CD4-positive, alpha-beta T cell (primary cell): ENCODE data around the gene HIPK2. TPM values are rescaled to one million over a fixed set of nuclear protein-coding genes. Genes with fewer than 3 reads are reported as not detected.

Experiments used
- ATAC-seq: fragments of 200-7000 bp; cut with Tn5 transposase; one replicate; pipeline ENCODE4 v1.10.0; 2022; ENCODE audit warnings: mild to moderate bottlenecking; ENCODE audit not compliant: poor library complexity
- CTCF ChIA-PET: fragments of 350-600 bp; sonication (Branson Sonifier 250); formaldehyde crosslinking; loops from one replicate; lab custom pipeline; 2021; ENCODE audit warnings: antibody characterized with exemption, inconsistent platforms; lab: Charles Lee
- POLR2A ChIA-PET: fragments of 350-600 bp; sonication (Branson Sonifier 250); formaldehyde crosslinking; loops from one replicate; lab custom pipeline; 2021; ENCODE audit warnings: antibody characterized with exemption, inconsistent platforms; lab: Charles Lee
- DNase-seq, 14 experiments: peaks; one replicate each; pipeline ENCODE4 v3.0.0-alpha.2; 2013 to 2020; ENCODE audit warnings: mixed read lengths in 2 of 14
- H3K27ac ChIP-seq, 2 donors: one replicate each; pipeline versions ENCODE4 v1.5.1 to v1.7.0; 2013; ENCODE audit warnings: low read length in 2 of 2, low read depth in 1 of 2, mild to moderate bottlenecking in 1 of 2
- H3K27me3 ChIP-seq, 2 experiments: 1 replicate in 1 of 2; 2 replicates in 1 of 2; pipeline versions ENCODE4 v1.6.1 to v1.7.0; 2013; ENCODE audit warnings: low read length in 2 of 2, control low read depth in 1 of 2, mild to moderate bottlenecking in 1 of 2, moderate library complexity in 1 of 2; ENCODE audit not compliant: insufficient read depth in 2 of 2, control insufficient read depth in 1 of 2
- H3K36me3 ChIP-seq: one replicate; pipeline ENCODE4 v1.6.1; 2013; ENCODE audit warnings: low read length, control low read depth; ENCODE audit not compliant: insufficient read depth
- H3K4me1 ChIP-seq: one replicate; pipeline ENCODE4 v1.6.1; 2013; ENCODE audit warnings: low read length, control low read depth; ENCODE audit not compliant: insufficient read depth
- H3K4me3 ChIP-seq: one replicate; pipeline ENCODE4 v1.5.1; 2013; ENCODE audit warnings: mild to moderate bottlenecking, low read length, moderate library complexity
- H3K9me3 ChIP-seq, 2 experiments: 1 replicate in 1 of 2; 2 replicates in 1 of 2; pipeline versions ENCODE4 v1.6.1 to v1.7.0; 2013; ENCODE audit warnings: low read length in 2 of 2, mild to moderate bottlenecking in 2 of 2, control low read depth in 1 of 2, moderate library complexity in 1 of 2; ENCODE audit not compliant: control insufficient read depth in 1 of 2, insufficient read depth in 1 of 2
- H3K27ac Mint-ChIP-seq: one replicate; pipeline ENCODE4 v1.8.0; 2020; ENCODE audit warnings: mixed read lengths
- H3K27me3 Mint-ChIP-seq: one replicate; pipeline ENCODE4 v1.8.0; 2021; ENCODE audit warnings: mixed read lengths
- H3K36me3 Mint-ChIP-seq: one replicate; pipeline ENCODE4 v1.8.0; 2021; ENCODE audit warnings: low read depth, mixed read lengths
- H3K4me1 Mint-ChIP-seq: one replicate; pipeline ENCODE4 v1.8.0; 2021; ENCODE audit warnings: low read depth, mixed read lengths
- H3K4me3 Mint-ChIP-seq: one replicate; pipeline ENCODE4 v1.8.0; 2020; ENCODE audit warnings: mild to moderate bottlenecking, mixed read lengths
- H3K9me3 Mint-ChIP-seq: one replicate; pipeline ENCODE4 v1.8.0; 2020; ENCODE audit warnings: mixed read lengths
- intact Hi-C, 2 experiments: fragments of 100-400 bp; cut with DNase I in 1 of 2; cut with micrococcal nuclease in 1 of 2; formaldehyde crosslinking; loops; one replicate each; pipeline versions ENCODE4 v1.15.1 to v1.9.0; 2023 to 2025; cut with DNase I, micrococcal nuclease
- total RNA-seq, 174 experiments: library from RNA in 2 of 174; stranded (reverse) in 2 of 174; gene quantifications; one replicate each; pipeline ENCODE4 v1.2.3 and lab custom pipeline; 2021 to 2026
- TF ChIP-seq, protein P1 (sequence below): fragments of 200-600 bp; IDR thresholded peaks from one replicate; pipeline ENCODE4 v1.8.0; 2022; ENCODE audit warnings: antibody characterized with exemption, mild to moderate bottlenecking

The HIPK2 gene
- total RNA-seq, 2 experiments from 2014 or later = 36.5 to 37.0 TPM

DNA sequence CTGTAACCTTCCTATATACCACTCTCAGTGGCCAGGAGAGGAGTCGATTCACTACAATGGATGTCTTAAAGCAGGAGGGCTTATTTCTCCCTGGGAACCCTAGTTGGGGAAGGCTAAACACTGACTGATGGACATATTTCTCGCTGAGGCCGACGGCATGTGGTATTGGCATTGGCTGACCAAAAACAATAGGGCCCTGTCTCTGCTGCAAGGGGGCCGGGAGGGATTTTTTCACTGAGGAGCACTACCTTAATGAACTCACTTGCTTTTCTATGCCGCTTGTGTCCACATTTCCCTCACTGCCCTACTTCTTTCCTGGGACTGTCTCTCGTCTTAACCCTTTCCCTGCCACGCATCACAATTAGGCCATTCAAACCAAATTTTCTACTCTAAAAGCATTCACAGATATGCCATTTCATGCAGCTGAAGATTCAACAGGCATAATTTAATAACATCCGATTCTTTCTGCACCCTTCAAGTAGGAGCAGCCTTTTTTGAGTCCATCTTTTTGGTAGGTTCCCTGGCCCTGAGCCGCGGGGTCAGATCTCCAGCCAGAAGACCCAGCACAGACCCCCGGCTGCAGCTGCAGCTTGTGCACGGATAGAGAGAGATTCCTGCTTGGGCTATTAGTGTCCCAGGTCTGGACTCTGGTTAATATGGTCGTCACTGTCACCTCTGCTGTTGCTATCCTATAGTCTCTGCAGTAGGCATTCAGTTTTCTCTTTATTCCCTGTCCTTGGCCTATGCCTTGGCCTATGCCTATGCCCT lies 118.7 kb downstream of the HIPK2 start:
- TF ChIP-seq, protein P1, sequence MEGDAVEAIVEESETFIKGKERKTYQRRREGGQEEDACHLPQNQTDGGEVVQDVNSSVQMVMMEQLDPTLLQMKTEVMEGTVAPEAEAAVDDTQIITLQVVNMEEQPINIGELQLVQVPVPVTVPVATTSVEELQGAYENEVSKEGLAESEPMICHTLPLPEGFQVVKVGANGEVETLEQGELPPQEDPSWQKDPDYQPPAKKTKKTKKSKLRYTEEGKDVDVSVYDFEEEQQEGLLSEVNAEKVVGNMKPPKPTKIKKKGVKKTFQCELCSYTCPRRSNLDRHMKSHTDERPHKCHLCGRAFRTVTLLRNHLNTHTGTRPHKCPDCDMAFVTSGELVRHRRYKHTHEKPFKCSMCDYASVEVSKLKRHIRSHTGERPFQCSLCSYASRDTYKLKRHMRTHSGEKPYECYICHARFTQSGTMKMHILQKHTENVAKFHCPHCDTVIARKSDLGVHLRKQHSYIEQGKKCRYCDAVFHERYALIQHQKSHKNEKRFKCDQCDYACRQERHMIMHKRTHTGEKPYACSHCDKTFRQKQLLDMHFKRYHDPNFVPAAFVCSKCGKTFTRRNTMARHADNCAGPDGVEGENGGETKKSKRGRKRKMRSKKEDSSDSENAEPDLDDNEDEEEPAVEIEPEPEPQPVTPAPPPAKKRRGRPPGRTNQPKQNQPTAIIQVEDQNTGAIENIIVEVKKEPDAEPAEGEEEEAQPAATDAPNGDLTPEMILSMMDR = no peak
- Mint-ChIP-seq H3K27ac (peak overlapping the region; percentile 15), H3K27me3 (no peaks in the 10 kb centered on the region), H3K4me3 (no peak overlapping the region), H3K9me3 (no peaks in the 10 kb centered on the region), H3K4me1 (peaks cover 68% of the 10 kb centered on the region), H3K36me3 (peaks cover 9% of the 10 kb centered on the region)
- intact Hi-C loops = no loop called here
- Histone ChIP-seq H3K9me3 (no peaks in the 10 kb centered on the region), H3K27me3 (no peaks in the 10 kb centered on the region), H3K27ac (no peak overlapping the region), H3K4me1 (peaks cover 8% of the 10 kb centered on the region), H3K4me3 (no peak overlapping the region), H3K36me3 (no peaks in the 10 kb centered on the region)
- ATAC-seq (no peak), DNase-seq (no peak)
- ChIA-PET POLR2A (interaction anchor here (1.1 to 1.4 kb wide), 2 partner anchors 10 to 269 kb away, joined by 3 read pairs; no protein-coding TSS in a partner anchor), CTCF (interaction anchor here (1.0 to 1.8 kb wide), 2 partner anchors 11 to 13 kb away, joined by 3 to 7 read pairs; no protein-coding TSS in a partner anchor)

GRCh38 chr7:139658296-139658695 lies 119.5 kb downstream of the HIPK2 start:
- Histone ChIP-seq H3K4me3 (no peak overlapping the region), H3K27me3 (no peaks in the 10 kb centered on the region), H3K36me3 (no peaks in the 10 kb centered on the region), H3K4me1 (peaks cover 8% of the 10 kb centered on the region), H3K9me3 (no peaks in the 10 kb centered on the region), H3K27ac (no peak overlapping the region)
- ATAC-seq (no peak), DNase-seq (no peak)
- ChIA-PET CTCF (no interaction called here), POLR2A (no interaction called here)
- Mint-ChIP-seq H3K4me3 (no peak overlapping the region), H3K9me3 (no peaks in the 10 kb centered on the region), H3K36me3 (peaks cover 4% of the 10 kb centered on the region), H3K4me1 (peaks cover 68% of the 10 kb centered on the region), H3K27ac (peak overlapping the region; percentile 15), H3K27me3 (no peaks in the 10 kb centered on the region)
- TF ChIP-seq, protein P1 = no peak
- intact Hi-C loops = no loop called here

DNA sequence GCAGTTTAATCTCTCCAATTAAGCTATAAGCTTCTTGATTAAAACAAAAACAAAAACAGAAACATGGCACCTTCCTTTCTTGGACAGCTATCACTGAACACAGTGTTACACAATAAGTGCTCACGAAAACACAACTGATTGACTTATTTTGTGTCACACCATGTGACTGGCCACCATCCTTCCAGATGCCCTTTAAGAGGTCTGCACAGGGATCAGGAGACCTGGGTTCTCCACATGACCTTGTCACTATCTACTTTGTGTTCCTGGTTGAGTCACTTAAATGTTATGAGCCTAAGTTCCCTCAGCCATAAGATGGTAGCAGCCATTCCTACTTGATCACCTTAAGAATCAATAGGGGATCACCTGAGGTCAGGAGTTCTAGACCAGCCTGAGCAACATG lies 120.1 kb downstream of the HIPK2 start:
- H3K4me3 Mint-ChIP-seq = no peak overlapping the region
- H3K27ac Mint-ChIP-seq = peak overlapping the region; percentile 18

More for the DNA sequence above, 120.1 kb downstream of the HIPK2 start:
- Histone ChIP-seq H3K4me1 (peaks cover 7% of the 10 kb centered on the region), H3K27me3 (no peaks in the 10 kb centered on the region), H3K27ac (no peak overlapping the region), H3K4me3 (no peak overlapping the region), H3K9me3 (no peaks in the 10 kb centered on the region), H3K36me3 (no peaks in the 10 kb centered on the region)
- ChIA-PET POLR2A (no interaction called here), CTCF (no interaction called here)
- Mint-ChIP-seq H3K27me3 (no peaks in the 10 kb centered on the region), H3K36me3 (peaks cover 5% of the 10 kb centered on the region), H3K4me1 (peaks cover 67% of the 10 kb centered on the region), H3K9me3 (no peaks in the 10 kb centered on the region)
- DNase-seq (no peak), ATAC-seq (no peak)
- intact Hi-C loops = no loop called here
- TF ChIP-seq, protein P1 = no peak
